Measurements from ENCODE around the gene CDC42BPG.

CDC42BPG gene

GRCh38 chr11:64863391-64864060, 19.1 kb upstream of the CDC42BPG start:
- DNase-seq = no peak

DNA sequence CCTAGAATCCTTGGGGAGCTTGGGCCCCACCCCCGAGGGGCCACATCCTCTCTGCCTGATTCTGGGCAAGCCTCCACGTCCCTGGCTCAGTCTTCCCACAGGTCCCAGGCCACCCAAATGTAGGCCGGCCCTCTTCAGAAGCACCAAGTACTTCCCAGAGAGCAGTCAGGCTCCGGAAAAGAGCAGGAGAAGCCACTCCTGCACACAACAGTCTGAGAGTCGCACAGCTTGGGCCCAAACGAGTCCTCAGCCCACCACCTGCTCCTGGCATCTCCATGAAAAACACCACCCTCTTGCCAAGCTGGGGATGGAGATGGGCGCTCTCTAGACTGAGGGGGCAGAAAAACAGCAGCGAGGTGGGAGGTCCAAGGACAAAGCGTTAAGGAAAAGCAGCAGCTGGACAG, 18.5 kb upstream of the CDC42BPG start:
- no peak for DNase-seq

DNA sequence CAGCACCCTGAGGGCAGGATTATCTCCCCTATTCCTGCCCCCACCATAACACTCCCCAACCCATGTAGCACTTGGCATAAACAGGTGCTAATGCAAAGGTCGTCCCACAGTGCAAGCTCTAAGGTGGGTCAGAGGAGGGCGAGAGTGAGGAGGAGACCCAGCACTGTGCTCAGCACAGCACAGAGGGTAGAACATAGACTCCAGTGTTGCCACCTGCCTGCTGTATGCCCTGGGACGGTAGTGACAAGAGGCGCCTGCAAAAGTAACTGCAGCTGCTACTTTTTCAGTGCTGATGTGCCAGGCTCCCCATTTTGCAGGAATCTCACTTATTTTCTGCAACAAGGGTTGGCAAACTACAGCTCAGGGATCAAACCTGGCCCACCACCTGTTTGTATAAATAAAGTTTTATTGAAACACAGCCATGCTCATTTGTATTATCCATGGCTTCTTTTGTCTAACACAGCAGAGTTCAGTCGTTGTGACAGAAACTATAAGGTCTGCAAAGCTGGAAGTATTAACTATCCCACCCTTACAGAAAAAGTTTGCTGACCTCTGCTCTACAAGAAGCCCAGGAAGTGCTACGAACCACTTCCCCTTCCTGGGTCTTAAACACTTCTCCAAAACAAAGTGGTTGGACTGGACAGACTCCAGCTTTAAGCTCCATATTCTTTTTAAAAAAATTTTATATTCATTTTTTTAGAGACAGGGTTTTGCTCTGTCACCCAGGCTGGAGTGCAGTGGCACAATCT, 16.9 kb upstream of the CDC42BPG start:
- no peak for DNase-seq

DNA sequence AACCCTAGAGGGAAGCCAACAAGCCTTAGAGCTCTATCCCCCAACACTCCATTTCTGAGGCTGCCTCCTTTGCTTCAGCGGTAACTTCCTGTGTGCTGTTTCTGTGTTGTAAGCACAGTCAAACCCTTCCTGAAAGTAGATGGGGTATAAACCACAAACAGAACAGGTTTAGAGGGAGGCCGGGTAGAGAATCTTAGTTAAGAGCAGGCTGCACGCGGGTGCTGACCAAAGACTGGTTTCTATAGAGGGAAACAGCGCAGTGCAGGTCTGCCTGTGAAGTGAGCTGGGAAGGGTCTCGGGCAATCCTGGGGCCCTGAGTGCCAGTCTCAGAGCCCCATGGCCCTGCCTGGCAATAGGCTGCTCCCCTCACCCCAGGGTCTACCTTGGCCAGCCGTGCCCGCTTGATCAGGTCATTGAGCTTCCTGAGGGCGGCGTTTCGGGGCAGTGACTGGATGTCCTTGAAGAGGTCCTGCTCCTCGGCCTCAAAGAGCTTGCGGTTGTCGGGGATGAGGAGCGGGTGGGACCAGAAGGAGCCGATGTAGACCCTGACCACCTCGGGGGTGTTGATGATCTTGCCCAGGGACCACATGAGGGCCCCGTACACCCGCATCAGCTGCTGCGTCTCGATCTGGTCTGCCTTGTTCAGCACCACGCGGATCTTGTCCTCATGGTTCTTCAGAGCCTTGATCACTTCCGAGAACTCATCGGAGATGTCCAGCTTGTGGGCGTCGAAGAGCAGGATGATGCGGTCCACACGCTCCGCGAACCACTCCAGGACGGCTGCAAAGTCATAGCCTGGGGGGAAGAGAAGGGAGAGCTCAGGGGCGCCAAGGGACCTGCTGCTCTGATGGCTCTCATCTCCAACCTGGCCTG, 15.3 kb upstream of the CDC42BPG start:
- DNase-seq = no peak

DNA sequence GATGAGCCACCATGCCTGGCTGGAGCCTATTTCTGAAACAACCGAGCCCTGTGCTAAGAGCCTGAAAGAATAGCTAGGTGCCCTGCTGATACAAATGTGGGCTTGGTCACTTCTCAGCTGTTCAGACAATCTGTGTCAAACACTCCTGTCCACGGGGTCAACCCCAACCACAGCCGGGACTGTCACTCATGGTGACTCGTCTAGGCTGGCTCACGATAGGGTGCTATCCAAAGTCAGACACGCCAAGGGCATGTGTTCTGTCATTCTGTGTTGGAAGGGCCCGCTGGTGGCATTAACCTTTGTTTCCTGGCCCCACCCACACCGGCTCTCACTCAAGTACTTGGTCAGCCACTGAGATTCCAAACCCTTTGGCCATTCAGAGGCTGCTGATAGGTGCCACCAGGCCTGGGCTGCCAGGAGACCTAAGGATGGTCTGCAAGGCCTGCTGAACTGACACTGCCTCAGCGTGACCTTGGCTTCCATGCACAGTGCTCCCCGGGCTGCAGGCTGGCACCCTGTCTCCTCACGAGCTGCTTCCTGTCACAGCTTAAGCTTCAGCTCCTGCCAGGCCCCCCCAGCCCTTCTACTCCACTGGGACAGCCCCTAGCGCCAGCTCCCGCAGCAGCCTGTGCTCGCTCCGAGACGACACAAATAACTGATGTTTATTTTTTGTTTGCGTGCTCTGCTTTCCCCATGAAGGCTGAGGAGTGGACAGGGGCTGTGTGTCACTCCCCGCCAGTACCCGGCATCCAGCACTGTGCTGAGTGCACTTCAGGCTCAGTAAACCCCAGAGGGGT, 14.2 kb upstream of the CDC42BPG start:
- no peak for DNase-seq

- DNase-seq = no peak
Measured at GRCh38 chr11:64857485-64857884, 13.0 kb upstream of the CDC42BPG start.

DNA sequence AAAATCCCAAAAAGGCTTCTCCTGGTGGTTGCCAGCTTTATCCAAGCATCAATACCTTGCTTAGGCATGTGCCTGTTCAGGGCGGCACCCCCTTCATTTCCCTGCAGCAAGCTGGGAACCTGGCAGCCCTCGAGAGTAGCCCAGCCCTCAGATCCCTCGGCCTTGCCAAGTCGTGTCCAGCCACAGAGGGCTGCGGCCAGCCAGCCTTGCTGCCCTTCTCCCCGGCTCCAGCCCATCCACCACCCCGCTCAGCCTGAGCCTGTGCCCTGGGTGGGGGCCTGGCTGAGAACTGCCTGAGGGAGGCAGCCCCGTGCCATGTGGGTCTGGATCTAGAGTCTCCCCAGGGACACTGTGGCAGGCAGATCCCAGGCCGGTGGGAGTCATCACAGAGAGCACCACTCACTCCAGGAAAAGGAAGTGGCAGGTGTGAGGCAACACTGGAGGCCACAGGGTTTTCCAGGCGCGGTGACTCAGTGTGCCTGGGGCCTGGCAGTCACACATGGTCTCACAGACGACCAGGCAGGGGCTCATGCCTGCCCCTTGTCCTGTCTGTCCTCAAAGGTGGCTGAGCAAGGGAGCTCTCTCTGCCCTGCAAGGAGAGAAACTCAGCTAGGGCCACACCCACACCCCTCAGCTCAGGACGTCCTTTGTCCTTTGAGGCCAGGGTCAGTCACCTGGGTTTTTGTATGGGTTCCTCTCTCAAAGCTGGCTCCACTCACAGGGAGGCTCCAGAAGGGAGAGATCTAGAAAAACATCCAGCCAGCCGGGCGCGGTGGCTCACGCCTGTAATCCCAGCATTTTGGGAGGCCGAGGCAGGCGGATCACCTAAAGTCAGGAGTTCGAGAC, 12.2 kb upstream of the CDC42BPG start:
- no peak for DNase-seq

GRCh38 chr11:64855596-64856304, 11.3 kb upstream of the CDC42BPG start:
- no peak for DNase-seq

- DNase-seq = peak; percentile 79
Measured at GRCh38 chr11:64854534-64855502, 10.4 kb upstream of the CDC42BPG start.

DNA sequence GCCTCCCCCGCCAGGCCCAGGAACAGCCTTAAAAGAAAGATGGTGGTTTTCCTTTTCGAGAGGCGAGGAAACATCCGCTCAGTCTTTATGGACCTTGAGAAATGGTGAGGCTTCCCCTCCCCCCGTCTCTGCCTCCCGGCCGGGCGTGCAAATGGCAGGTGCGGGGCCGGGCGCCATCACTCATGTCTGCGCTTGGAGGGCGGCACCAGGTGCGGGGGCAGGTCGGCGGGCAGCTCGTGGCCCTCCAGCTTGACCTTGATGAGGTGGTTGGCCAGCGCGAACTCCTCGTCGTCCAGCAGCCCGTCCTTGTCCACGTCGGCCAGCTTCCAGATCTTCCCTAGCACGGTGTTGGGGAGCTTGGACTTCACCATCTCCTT, 9.7 kb upstream of the CDC42BPG start:
- no peak for DNase-seq

- no peak for DNase-seq
Measured at GRCh38 chr11:64853709-64854108, 9.3 kb upstream of the CDC42BPG start.

- no peak for DNase-seq
Measured at GRCh38 chr11:64852804-64853509, 8.5 kb upstream of the CDC42BPG start.

GRCh38 chr11:64851831-64852351, 7.4 kb upstream of the CDC42BPG start:
- DNase-seq = peak; percentile 43

- DNase-seq = no peak
Measured at GRCh38 chr11:64850979-64851567, 6.6 kb upstream of the CDC42BPG start.

- peak; percentile 19 for DNase-seq
Measured at GRCh38 chr11:64849598-64850356, 5.3 kb upstream of the CDC42BPG start.

GRCh38 chr11:64848826-64849597, 4.6 kb upstream of the CDC42BPG start:
- peak; percentile 42 for DNase-seq

Measured in hematopoietic multipotent progenitor cell treated with erythropoietin and hydrocortisone succinate and interleukin-3 and kit ligand, for 8 days (in vitro differentiated cells).